ENCODE results near the gene GPR162.
"Not testable (repeated sequence)": the region's sequence is repeated elsewhere in the genome, so short reads cannot be mapped to it uniquely, and the experiment has no call there.

The GPR162 gene

DNA sequence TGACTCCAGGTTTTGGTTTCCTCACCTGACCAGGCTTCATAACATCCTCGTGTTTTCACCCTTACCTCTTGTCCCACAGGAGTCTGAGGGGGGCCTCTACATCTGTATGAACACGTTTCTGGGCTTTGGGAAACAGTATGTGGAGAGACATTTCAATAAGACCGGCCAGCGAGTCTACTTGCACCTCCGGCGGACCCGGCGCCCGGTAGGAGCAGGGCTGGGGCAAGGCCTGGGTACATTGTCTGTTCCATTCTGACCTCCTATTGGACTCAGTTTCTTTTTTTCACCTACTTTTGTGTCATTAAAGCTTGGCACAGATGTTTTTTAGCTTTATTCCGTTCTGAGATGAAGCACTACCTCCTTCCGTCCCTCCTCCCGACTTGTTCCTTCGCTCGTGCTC lies 33.7 kb downstream of the GPR162 start:
- no peak for DNase-seq (ENCODE audit: low read depth in 2 of 2)

DNA sequence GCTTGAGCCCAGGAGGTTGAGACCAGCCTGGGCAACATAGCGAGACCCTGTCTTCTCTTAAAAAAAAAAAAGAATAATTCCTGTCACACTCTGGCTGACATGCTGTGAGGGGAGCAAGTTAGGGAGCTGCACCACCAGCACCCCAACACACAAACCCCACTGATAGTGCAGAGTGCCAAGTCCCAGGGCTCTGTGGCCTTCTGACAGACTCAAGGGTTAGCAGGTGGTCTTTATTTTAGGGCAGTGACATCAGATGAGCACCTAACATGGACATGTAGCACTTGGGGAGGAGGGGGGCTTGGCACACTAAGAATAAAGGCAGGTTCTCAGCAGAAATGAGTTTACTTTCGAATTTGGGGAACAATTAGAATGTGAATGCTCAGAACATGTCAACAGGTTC lies 37.2 kb downstream of the GPR162 start:
- DNase-seq (ENCODE audit: low read depth in 2 of 2) = no peak

DNA sequence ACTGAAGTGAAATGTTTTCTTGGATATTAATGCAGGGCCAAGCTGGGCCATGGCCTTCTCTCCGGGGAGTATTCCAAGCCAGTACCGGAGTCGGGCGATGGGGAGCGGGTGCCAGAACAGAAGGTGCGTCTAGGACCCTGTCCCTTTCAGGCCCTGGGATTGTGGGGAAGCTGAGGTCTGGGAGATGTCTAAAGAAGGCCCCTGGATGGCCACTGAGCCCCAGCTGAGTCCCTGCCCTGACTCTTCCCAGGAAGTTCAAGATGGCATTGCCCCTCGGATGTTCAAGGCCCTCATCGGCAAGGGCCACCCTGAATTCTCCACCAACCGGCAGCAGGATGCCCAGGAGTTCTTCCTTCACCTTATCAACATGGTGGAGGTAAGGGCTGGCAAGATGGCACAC lies 38.5 kb downstream of the GPR162 start:
- no peak for DNase-seq (ENCODE audit: low read depth in 2 of 2)

DNA sequence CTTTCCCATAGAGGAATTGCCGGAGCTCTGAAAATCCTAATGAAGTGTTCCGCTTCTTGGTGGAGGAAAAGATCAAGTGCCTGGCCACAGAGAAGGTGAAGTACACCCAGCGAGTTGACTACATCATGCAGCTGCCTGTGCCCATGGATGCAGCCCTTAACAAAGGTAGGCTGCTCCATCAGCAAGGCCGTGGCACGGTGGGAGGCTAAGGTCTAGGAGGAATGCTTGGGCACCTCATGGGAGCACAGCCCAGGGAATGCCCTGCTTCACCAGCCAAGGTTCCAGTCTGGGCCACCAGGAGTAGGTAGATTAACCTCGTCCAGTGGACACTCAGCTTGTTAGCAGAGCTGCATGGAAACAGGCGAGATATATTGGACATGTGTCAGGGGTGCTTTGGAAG lies 39.3 kb downstream of the GPR162 start:
- DNase-seq (ENCODE audit: low read depth in 2 of 2) = no peak

DNA sequence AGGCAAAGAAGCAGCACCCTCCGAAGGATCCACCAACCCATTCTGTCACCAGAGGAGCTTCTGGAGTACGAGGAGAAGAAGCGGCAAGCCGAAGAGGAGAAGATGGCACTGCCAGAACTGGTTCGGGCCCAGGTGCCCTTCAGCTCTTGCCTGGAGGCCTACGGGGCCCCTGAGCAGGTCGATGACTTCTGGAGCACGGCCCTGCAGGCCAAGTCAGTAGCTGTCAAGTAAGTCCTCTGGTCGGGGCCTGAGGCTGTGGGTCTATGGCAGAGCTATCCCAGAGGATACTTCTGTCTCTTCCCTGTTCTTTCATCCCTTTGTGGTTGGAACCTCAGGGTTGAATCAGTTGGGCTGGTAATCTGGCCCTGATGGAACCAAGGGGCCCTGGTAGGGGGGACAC lies 39.8 kb downstream of the GPR162 start:
- no peak for DNase-seq (ENCODE audit: low read depth in 2 of 2)

DNA sequence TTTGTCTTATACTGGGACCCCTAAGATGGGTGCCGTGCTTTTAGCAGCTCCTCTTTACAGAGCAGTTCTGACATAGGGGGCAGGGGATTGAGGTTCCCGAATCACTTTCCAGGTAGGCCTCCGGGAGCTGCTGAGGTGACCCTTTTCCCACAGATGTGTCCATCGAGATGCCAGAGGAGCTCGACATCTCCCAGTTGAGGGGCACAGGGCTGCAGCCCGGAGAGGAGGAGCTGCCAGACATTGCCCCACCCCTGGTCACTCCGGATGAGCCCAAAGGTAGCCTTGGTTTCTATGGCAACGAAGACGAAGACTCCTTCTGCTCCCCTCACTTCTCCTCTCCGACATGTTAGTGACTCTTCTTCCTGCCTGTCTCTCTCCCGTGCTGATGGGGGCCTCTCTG lies 41.4 kb downstream of the GPR162 start:
- DNase-seq (ENCODE audit: low read depth in 2 of 2) = no peak

DNA sequence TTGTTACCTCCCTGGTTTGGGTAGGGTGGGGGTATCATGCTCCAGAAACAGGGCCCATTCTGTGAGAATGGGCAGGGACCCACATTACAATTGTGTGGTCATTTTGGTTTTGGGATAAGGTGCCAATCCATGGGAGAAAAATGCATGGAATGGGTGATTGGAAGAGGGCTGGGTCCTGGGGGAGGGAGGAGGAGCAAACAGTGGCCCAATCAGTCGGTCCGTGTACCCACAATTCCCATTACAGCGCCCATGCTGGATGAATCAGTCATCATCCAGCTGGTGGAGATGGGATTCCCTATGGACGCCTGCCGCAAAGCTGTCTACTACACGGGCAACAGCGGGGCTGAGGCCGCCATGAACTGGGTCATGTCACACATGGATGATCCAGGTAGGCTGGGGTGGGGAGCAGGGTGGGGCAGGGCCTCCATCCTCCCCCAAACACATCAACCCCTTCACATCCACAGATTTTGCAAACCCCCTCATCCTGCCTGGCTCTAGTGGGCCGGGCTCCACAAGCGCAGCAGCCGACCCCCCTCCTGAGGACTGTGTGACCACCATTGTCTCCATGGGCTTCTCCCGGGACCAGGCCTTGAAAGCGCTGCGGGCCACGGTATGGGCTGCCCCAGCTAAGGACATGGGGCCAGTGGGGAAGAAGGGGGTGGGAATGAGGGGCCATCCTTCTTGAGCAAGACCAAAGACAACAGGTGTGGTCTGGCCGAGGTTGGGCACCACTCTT lies 42.1 kb downstream of the GPR162 start:
- no peak for DNase-seq (ENCODE audit: low read depth in 2 of 2)

DNA sequence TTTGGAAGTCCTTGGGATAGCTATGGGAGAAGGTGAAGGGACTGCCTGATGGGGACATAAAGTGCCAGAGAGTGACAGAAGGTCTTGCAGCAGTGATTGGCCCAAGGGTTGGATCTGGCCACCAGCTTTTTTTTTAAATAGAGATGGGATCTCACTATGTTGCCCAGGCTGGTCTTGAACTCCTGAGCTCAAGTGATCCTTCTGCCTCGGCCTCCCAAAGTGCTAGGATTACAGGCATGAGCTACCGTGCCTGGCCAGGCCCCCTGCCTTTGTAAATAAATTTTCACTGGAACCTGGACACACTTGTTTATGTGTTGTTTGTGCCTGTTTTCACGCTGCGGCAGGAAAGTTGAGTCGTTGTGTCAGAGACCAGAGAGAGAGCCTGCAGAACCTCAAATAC lies 43.7 kb downstream of the GPR162 start:
- not testable (repeated sequence) for DNase-seq (ENCODE audit: low read depth in 2 of 2)

DNA sequence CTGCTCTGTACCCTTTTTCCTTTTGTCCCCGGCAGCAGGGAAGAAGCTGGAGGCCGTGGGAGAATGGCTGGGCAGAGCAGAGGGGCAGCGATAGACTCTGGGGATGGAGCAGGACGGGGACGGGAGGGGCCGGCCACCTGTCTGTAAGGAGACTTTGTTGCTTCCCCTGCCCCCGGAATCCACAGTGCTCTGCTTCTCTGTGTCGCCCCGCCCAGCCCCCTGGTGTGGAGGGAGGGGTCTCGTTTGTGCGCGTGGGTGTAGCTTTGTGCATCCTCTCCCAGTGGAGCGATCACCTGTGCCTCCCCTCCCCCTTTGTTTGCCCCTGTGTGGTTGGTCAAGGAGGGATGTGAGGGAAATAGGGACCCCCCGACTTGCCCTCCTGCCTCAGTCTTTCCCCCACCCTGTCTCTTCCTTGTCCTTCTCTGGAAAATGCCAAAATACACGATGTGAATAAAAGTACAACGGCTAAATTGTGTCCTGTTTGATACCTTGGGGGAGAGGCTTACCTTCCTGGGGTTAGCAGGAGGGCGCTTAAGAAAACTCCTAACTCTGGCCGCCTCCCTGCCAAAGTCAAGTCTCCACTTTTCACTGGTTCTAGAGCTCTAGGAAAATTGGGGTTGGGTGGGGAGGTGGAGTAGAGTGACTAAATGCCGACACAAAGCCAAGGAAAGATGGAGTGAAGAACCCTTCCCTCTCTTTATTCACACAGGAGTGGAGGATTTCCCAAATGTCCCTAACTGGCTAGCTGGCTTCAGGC lies 44.7 kb downstream of the GPR162 start:
- DNase-seq (ENCODE audit: low read depth in 2 of 2) = no peak

DNA sequence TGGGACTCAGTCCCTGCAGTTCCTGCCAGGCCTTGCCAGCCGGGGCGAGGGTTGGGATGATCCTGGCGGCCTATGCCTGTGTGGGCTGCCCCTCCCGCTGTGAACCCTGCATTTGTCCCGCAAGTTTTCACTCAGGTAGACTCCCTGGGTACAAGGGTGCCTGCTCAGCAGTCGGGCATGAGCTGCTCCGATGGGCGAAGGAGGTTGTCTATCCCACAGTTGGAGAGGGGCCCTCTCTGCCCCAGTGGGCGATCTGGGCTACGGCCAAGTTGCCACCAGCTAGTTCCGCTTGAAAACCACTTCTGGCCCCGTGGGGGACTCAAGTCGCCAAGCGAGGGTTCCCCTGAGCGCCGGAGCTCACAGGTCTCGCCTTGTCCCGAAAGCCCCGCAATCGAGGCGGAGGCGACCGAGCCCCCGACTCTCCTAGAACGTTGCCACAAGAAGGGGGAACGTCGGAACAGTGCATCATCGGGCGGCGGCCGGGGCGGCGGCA lies 45.3 kb downstream of the GPR162 start:
- DNase-seq (ENCODE audit: low read depth in 2 of 2) = no peak

DNA sequence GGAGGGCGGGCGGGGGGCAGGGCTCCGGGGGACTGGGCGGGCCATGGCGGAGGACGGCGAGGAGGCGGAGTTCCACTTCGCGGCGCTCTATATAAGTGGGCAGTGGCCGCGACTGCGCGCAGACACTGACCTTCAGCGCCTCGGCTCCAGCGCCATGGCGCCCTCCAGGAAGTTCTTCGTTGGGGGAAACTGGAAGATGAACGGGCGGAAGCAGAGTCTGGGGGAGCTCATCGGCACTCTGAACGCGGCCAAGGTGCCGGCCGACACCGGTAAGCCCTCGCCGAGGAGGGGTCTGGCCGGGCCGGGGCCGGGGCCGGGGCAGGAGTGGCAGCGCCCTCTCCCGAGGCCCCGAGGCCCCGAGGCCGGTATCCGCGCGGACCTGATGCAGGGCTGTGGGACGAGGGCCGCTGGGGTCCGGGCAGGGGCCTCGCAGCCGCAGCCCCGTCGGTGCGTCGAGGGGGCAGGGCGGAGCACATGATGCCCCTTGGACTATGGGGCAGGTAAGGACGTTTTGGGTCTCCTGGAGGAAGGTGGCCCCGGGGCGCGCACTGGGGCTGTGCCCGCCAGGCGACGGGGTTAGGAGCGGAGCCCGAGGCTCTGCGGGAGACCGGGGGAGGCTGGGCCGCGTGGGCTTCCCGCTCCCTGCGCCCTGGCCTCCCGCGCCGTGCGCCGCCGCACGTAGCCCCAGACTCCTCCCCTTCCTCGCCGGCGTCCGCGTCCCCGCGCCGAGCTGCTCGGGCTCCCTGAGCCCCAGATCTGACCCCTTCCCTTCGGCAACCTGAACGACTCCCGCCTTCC lies 46.0 kb downstream of the GPR162 start, which contains the start of gene TPI1:
TPI1 (plus strand) TSS at position 119 of the 798 bp plus-strand sequence; CDS start at position 155, 36 bp downstream.
- DNase-seq (ENCODE audit: low read depth in 2 of 2) = peak; percentile 53 to 59

DNA sequence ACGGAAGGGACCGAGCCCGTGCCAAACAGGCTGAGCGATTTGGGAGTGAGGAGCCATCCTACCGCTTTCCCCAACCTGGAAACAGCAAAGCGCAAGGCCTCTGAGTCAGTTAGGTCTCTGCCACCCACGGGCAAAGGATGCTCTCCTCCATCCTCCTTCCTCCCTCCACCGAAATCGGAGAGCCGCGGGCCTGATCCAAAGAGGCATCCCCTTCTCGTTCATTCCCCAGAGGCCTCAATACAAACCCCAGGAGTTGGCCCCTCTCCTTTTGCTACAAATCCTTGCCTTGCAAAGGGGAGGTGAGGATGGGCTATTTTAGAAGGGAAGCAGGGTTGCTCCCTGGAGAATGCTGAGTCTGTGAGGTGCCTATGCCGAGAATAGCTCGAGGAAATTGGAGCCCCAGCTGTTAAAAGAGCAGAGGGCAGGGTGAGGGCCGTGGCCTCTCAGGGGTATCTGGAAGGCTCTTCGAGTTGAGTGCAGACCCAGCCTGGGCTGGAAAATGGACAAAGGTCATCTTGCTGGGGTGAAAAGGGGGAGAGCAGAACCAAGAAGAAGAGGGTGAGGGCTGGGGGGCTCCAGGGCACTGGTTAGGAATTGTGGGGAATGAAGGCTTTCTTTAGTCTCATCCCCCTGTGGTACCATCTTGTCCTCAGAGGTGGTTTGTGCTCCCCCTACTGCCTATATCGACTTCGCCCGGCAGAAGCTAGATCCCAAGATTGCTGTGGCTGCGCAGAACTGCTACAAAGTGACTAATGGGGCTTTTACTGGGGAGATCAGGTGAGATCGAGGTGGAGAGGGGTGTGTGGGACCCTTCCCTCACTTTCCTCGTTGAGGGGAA lies 46.8 kb downstream of the GPR162 start:
- DNase-seq (ENCODE audit: low read depth in 2 of 2) = no peak

DNA sequence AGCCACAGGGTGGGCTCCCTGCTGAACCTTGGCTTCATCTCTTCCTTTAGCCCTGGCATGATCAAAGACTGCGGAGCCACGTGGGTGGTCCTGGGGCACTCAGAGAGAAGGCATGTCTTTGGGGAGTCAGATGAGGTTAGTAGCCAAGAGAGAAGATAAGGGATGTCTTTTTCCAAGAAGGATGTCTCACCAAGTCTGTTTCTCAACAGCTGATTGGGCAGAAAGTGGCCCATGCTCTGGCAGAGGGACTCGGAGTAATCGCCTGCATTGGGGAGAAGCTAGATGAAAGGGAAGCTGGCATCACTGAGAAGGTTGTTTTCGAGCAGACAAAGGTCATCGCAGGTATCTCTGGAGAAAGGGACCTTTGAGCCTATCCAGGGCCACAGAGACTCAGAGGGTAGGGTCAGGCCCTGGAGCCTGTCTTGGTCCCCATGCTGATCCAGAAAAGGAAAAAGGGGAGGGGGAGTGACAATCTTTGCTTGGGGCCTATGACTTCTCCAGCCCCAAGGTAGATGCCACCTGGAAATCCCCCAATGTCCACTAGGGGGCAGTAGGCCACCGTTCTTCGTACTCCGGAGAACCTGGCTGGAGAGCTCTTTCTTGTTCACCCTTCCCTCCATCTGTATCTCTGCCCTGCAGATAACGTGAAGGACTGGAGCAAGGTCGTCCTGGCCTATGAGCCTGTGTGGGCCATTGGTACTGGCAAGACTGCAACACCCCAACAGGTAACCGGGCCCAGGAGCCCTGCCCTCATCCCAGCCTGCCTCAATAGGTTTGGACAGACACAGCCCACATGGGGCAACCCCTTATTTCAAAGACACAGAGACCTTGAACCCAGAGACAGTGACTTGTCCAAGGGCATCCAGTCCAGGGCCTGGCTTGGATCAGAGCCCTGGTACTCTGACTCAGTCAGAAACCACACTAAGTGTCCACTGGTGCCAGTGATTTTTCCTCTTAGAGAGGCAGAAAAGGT lies 47.7 kb downstream of the GPR162 start:
- DNase-seq (ENCODE audit: low read depth in 2 of 2) = peak; percentile 72 to 73

DNA sequence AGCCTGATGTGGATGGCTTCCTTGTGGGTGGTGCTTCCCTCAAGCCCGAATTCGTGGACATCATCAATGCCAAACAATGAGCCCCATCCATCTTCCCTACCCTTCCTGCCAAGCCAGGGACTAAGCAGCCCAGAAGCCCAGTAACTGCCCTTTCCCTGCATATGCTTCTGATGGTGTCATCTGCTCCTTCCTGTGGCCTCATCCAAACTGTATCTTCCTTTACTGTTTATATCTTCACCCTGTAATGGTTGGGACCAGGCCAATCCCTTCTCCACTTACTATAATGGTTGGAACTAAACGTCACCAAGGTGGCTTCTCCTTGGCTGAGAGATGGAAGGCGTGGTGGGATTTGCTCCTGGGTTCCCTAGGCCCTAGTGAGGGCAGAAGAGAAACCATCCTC lies 48.7 kb downstream of the GPR162 start:
- DNase-seq (ENCODE audit: low read depth in 2 of 2) = not testable (repeated sequence)

DNA sequence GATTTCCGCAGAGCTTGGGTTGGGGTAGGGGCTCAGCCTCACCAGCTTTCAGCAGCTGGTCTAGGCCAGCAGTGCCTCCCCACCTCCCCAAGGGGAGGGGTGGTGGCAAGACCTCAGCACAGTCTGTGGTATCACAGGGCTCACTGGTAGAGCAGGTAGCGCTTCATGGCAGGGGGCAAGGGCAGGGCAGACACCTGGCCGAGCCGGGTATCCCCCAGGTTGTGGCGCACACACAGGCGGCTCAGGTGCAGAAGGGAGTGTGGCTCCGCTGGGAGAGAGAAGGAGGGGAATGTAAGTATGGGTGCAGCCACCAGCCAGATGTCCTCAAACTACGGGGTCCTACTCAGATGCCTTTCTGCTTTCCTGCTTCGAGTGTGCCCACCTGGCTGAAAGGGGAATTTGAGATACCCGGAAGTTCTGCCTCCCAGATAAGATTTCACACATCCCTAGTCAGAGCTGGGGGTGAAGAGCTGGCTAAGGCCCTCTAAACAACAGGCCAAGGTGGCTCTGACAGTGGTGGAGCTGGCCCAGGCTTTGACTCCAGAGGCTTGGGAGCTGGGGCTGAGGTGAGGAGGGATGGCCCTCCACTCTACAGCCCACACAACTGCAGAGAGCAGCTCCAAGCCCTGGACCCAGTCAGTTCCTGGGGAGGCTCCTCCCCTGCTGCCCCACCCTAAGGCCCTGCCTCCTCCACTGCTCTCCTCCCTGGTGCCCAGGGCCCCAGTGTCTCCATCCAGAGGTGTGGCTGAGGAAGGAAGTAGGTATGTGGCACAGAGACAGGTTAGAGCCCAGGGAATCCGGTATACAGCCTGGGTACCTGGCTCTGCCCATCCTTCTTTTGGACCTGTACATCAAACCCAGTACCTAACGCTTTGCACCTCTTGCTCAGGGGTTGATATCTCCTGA lies 49.7 kb downstream of the GPR162 start:
- no peak for DNase-seq (ENCODE audit: low read depth in 2 of 2)

DNA sequence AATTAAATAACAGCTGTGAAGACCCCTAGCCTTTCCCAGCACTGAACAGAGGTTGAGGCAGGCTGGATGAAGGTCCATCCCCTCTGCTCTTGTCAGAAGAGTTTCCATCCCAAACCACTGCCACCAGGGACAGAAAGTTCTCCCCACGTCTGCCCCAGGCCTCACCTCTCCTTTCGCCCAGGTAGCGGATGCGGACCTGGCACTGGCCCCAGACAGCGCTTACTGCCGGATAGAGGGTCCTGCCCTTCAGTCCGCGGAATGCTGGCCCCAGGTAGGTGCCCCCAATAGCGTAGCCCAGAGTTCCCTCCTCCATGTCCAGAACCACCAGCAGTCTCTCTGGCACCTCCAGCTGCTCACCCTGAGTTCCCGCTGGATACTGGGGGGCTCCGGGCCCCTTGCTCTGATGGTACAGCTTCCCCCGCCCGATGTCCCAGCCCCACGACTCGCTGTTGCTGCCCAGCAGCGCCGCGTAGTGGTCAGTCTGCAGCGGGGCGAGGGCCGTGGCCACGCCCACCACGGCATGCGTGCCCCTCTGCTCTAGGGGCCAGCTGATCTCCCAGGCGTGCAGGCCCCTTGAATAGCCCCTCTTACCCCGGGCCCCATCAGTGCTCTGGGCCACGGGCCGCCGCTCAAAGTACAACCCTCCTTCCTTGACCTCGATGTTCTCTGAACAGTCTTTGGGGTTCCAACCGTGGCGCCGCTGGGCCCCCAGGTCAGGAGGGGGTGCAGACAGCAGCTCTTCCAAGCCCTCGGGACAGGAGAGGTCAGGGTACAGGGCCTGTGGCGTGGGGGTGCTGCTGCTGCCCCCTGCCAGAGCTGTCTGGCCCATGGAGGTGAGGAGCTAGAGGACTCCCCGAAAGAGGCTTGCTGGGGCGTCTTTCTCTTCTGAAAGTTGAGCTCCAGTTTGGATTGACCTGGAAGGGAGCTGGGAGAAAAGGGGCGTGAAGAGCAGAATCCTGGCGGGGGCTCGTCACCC lies 50.7 kb downstream of the GPR162 start:
- peak; percentile 60 to 71 for DNase-seq (ENCODE audit: low read depth in 2 of 2)

DNA sequence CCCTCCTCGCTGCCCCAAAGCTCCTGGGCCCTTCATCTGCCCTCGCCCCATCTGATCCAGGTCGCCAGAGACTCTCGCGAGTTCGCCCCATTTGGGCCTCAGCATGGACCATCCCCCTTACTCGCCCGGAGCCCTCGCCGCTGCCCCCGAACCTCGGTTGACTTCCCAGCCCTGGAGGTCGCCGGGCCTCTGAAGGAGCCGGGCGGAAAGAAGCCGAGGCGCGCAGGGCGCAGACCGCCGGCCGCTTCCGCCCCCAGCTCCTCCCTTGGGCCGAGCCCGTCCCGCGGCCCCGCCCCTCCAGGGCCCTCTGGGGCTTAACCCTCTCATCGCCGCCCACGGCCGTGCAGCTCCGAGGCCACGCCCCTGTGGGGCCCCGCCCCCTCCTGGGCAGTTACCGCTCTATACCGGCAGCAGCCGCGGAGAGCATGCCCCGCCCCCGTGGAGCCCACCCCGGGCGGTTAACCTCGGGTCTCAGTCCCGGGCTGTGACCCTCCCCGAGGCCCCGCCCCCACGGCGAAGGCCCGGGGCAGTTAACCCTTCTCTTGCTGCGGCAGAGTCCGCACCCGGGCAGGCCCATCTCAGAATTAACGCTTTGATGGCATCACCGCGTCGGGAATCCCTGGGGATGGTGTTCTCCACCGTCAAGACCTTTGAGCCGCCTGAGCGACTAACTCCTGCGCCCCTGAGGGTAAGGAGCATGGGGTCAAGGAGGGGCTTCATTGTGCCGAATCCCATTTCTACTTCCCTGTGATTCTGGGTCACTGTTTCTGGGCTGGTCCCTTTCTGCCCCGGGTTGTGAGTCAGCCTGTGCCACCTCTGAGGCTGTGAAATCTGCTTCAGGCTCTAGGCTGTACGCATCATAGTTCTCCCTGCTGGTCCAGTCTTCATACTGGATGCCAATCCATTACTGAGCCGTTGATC lies 51.7 kb downstream of the GPR162 start, which contains the start of gene SPSB2:
SPSB2 (minus strand) TSS at position 210 of the 921 bp plus-strand sequence. CDS start 402 bp downstream, outside the sequence.
- peak; percentile 96 to 100 for DNase-seq (ENCODE audit: low read depth in 2 of 2)
